Limb (tissue), 2 donors: Measurements from ENCODE around the gene SDC4.

ENCODE experiments used
- DNase-seq, 2 donors: peaks; one replicate each; pipeline ENCODE4 v3.0.0-alpha.2; 2016; ENCODE audit errors: extremely low spot score in 2 of 2

Gene SDC4, protein sequence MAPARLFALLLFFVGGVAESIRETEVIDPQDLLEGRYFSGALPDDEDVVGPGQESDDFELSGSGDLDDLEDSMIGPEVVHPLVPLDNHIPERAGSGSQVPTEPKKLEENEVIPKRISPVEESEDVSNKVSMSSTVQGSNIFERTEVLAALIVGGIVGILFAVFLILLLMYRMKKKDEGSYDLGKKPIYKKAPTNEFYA

DNA sequence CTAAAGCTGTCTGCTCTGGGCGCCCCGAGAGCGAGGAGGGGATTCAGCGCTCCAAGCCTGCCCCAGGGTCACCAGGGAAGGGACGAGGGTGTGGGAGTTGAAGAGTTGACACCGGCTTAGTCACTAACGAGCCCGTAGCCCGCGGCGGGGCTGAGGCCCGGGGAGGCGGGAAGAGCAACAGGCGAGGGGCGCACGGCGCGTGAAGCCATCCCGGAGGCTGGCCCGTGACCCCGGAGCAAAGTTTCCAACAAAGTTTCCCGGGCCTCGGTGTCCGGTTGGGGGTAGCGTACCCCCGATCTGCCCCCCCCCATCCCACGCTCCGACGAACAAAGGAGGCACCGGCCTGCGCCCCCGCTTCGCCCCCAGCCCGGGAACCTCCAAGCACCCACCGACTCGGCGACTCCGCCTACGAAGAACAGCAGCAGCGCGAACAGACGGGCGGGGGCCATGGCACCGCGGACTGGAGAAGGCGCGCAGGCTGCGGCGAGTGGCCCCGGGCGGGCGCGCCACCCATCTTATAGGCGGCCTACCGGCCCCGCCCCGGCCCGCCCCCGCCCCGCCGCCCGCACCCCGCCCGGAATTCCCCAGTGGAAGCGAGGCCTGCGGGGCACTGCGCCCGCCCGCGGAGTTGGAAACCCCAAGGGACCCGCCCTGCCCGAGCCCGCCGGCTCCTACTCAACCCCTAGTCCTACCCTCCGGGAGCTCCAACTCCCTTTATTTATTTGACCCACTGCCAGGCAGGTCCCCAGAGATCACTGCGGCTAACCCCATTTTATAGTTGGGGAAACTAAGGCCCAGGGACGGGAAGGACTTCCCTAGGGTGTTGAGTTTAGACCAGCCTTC lies at the start of gene SDC4:
TSS of gene SDC4 (minus strand) at position 489 of the 843 bp plus-strand sequence. CDS start at position 449, 40 bp downstream.
- DNase-seq, result peak; percentile 34 to 69

DNA sequence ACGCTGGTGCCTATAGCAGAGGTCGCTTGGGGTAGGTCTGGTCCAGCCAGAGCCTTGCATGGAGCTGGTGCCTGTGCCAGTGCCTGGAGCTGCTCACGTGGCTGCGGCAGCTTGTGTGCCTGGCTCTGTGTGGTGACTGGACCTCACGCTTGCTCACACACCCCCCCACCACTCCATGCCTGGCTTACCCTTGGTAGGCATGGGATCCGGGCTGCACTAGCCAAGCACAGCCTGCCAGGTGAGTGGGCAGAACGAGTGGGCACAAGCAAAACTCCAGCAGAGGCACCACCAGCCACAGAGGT lies 46.8 kb upstream of the SDC4 start:
- DNase-seq, result no peak

DNA sequence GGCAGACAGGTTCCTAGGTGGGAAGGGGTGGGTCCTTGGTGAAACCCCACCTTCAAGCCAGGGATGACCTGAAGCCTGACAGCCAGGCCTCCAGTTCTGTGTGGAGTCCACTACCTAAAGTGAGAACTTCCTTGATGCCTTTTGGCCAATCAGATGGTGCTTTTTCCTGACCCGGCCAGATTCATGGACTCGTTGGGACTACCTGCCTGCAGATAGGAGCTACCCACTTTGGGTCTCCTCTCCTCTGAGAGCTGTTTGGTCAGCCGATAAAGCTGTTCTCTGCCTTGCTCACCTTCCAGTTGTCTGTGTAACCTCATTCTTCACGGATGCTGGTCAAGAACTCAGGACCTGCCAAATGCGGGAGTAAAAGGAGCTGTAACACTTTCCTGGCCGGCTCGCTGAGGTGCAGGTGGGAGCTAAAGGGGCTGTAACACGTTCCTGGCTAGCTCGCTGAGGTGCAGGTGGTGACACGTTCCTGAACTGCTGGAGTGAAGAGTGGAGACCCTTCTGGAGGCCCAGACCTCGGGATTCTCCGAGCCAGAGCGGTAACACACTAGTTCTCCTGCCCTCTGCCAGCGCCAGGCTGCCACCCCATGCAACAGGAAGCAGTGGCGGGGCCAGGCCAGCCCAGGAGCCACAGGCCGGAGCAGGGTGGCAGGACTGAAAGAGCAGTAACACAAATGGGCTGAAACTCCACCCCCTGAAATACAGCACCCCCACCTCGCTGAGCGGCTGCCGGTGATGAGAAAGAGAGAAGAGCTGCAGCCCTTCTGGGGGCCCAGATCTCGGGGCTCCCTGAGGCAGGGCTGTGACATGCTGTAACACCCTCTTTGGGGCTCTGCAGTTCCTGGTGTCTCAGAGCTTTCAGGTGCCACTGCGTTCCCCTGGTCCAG lies 46.2 kb upstream of the SDC4 start:
- no peak for DNase-seq

DNA sequence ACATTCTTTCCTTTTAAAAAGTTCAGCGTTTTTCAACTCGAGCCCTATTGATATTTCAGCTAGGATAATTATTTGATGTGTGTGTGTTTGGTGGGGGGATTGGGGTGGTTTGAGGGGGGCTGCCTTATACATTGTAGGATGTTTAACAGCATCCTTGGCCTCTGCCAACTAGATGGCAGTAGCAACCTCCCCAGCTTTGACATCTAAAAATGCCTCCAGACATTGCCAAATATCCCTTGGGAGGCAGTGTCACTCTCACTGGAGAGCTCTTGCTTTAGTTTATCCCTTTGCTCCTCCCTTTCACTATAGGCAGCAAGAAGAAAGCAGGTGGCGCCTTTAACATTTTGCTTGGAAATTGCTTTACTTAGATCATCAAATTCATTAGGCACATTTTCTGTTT lies 44.5 kb upstream of the SDC4 start:
- DNase-seq, result no peak

DNA sequence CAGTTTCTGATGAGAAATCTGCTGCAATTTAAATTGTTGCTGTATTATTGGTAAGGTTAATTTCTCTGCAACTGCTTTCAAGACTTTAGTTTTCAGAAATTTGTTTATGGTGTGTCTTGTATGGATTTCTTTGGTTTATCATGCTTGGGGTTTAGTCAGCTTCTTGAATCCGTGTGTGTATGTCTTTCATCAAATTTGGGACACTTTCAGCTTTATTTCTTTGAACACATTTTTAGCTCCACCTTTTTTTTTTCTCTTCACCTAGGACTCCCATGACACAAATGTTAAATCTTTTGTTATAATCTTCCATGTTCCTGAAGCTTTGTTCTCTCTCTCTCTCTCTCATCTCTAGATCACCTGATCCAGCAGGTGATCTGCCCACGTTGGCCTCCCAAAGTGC lies 43.3 kb upstream of the SDC4 start:
- no peak for DNase-seq

DNA sequence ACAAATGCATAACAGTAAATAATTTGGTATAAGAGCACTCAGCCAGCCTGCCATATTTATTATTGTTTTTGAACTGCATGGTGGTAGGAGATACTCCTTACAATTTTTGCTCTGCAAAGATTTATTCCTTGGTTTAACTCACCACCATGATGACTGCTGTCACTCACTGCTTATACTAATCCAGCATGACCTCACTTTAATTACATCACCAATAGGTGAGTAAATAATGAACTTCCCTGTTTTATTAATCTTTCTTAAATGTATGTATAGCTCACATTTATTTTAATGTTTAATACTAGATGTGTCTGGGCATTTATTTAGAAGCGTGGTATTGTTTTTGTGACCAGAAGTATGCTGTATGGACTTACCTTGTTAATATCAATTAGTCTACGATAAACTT lies 42.7 kb upstream of the SDC4 start:
- no peak for DNase-seq

DNA sequence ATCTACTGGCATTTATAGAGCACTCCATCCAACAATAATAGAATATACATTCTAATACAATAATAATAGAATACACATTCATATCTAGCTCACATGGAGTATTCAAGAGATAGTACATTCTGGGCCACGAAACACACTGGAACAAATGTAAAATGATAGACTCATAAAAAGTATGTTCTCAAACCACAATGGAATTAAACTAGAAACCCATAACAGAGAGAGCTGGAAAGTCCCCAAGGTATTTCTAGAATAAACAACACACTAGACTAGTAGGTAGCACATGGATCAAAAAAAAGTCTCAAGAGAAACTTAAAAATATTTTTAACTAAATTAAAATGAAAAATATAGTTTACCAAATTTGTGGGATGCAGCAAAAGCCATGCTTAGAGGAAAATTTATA lies 39.0 kb upstream of the SDC4 start:
- no peak for DNase-seq

DNA sequence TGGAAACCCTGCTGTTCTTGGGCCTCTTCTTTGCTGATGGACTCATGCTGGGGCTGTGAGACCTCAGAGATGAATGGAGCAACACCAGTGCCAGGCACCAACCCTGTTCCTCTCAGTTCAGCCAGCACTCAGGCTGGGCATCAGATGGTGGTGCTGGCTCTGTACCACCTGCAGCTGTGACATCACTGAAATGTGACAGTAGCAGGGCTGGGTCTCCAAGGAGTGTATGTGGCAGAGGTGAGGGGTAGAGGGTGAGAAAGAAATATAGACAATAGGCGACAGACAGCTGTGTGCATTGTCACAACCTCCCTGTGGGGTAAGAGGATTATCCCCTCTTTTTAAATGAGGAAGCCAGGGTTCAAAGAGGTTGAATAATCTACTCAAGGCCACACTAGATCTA lies 30.0 kb upstream of the SDC4 start, which contains the start of gene TP53TG5:
TSS of gene TP53TG5 (minus strand) at position 135 of the 400 bp plus-strand sequence. CDS start at position 46, 89 bp downstream.
- DNase-seq, result no peak

DNA sequence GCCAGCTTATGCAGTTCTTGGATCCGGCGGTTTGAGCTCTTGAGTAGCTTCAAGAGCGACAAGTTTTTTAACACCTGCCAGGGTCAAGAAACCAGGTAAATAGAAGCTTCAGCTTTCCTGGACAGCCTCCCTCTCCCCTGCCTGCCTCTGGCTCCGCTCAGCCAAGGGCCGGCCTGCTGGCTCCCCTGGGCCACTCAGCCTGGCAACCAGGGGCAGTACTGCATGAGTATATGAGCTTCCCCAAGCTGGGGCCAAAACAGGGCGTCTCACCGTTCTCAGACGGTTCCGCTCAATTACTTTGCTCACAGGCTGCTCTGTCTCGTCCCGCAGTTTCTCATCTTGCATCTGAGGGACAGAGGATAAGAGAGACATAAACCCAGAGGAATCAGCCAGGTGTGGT lies 29.0 kb upstream of the SDC4 start:
- DNase-seq, result no peak

DNA sequence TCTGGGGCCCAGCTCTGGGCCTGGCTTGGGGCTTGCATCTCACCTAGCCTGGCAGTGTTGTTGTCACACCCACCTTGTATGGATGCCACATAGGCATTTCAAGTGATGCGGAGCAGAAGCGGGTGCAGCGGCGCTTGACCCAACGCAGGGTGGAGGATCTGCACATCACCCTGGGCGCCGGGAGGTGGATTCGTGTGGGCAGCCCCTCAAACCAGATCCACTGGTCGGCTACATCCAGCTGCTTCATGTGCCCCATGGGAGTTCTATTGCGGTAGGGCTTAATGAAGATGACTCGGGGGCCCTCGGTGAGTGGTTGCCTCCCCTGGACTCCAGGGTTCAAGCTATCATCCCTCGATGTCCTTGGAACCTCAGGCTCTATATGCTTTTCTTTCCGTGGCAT lies 26.7 kb upstream of the SDC4 start:
- no peak for DNase-seq

DNA sequence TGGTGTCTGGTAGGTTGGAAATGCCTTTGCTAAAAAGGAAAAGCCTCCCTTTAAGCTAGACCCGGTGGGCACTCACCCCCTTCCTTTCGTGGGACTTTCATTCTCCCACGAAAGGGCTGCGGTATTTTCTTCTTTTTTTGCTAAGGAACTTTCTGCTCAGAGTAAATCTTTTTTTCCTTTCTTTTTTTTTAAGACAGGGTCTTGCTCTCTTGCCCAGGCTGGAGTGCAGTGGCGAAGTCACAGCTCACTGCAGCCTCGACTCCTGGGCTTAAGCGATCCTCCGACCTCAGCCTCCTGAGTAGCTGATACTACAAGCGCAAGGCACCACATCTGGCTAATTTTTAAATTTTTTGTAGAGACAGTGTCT lies 25.9 kb upstream of the SDC4 start:
- DNase-seq, result no peak

DNA sequence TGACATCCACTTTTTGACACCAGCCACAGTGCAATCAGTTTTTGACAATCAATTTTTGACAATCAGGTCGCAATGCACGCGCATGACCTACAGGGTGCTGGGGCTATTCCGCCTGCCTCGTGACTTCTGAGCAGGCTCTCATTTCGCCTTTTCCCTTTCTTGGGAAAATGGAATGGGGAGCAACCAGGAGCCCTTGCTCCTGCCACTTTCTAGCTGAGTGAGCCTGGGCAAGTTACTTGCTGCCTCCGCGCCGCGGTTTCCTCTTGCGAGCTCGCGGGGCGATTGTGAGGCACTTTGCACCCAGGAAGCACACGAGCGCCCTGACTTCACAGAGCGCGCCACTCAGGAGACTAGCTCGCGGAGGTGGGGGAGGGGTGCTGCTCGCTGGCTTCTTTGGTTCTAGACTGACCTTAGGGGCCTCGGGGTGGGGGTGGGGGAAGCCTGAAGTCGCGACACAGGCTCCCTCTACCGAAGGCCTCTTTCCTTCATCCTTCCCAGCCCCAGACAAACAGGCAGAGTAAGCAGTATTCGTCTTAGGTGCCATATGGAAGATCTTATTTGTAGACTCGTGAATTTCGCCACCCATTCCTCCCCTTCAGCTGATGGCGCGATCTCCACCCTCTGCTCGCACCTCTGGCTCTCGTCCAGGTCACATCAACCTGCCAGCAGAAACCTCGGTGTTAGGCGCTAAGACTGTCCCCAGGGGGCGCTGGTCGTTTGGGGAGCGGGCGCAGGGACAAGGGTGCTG lies 25.3 kb upstream of the SDC4 start:
- DNase-seq, result peak; percentile 34 to 83

DNA sequence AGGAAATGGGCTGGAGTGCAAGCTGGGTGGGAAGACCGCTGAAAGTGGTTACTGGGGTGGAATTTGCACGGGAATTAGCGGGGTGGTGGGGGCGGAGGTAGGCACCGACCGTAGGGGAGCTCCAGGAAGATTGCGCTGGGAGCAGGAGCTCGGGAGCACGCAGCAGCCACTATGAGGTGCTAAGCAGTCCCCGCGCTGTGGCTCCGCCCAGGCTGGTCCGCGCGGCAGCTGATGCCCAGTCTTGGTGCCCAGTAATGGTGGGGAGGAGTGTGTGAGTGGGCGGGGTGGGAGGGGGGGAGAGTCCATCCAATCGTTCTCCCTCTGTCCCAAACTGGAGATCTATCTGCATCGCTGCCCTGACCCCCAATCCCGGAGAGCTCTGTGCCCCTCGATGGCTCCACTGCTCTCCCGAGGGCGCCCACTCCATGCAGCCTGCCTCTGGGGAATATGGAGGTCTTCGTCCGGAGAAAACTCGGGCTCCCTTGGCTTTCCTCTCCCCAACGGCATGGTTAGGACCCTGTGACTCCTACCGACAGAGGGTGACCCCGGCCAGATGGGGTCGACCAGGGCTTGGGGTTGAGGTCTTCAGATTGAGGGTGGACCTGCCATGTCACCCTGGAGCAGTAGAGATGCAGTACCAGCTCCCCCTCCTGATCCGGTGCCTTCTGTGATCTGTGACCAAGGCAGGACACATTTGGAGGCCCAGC lies 24.6 kb upstream of the SDC4 start:
- DNase-seq, result no peak

DNA sequence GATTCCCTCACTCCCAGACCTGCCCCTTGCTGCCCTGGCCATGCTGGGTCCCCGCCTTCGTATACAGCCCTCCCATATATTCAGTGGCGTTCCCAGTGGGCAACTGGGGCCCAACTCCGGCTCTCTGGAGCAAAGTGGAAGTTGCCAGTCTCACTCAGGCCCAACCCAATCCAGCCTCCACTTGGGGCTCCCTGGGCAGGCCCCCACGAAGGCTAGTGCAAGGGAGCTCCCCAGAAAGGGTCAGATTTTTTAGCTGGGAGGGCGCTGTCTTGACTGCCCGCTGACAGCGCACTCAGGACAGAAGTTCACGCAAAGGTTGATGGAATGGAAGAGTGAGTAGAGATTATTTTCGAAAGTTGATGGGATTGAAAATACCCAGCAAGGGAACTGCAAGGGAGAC lies 24.0 kb upstream of the SDC4 start:
- DNase-seq, result no peak

DNA sequence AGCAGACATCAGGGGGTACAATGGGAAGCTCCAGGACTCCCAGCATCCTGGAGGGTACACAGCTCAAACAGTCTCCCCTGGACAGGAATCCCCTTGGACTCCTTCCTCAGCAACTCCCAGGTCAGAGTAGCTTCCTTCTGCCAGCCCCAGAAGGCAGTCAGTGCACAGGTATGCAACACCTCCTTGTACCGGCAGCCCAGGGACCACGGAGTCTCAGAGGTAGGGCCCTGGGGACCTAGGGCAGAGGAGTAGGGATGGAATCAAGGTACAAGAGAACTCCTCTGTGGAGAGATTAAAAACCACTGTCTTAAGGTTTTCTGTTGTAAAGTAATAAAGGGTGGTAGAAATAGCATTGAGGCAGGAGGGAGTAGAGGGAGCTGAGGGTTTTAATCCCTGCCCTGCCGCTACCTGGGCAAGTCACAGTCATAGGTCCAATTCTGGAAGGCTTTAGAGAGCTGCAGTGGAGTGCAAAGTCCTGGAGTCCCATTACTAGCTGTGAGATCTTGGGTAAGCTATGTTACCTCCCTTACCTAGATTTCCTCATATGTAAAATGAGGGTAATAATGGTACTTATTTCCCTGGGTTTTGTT lies 22.4 kb upstream of the SDC4 start:
- DNase-seq, result no peak

DNA sequence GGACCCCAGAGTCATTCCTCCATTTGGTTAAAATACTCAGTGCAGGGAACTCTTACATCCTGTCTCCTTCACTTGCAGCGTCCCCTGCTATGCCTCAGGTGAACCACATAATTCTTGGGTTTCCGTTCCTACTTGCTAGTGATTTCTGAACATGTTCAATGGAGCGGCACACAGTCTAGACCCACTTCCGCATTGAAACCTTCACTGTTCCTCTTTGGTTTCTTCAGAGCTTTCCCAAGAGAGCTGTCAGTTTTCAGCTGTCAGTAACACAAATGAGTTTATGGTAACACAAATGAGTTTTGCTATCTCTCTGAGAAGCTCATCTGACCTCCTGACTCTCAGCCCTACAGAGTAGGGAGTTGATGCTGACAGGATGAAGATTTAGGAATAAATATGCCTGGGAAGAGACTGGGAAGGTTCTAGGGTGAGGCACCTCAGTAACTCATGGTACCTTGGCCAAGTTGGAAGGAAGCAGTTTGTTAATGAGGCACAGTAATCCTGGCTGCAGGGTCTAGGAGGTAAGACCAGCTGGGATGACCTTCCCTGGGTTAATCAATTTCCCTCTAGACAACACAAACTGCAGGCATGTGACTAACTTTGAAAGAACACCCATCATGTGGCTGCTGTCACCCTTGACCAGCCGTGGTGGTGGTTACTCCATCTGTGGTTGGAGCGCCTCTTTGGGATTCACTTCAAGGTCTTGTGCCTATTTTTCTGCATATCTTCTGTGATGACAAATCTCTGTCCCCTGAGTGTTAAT lies 20.2 kb upstream of the SDC4 start:
- no peak for DNase-seq

DNA sequence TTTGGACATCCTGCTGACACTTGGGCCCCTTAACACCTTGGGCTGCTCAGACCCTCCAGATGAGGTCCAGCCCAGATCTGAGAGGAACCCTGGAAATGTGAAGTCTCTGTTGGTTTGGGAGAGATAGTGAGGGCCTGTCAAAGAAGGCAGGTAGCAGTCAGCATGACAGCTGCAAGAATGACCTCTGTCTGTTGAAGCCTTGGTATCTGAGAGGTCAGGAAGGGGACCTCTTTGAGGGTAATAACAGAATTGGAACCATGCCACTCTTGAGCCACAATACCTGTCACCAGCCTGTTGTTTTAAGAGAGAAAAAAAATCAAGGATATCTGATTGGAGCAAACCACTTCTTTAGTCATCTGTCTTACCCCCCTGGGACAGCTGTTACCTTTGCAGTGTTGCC lies 18.9 kb upstream of the SDC4 start:
- no peak for DNase-seq

DNA sequence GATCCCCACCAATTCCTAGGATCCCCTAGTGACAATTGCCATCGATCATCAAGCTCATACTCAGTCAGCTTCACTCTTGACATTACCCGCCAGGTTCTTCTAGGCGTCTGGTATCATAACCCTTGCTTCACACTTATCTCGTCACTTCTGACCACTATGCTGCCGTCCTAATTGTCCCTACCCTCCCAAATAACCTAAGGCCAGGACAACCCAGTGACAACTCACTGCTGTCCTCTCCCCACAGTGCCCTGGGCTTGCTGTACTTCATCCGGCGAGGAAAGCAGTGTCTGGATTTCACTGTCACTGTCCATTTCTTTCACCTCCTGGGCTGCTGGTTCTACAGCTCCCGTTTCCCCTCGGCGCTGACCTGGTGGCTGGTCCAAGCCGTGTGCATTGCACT lies 18.4 kb upstream of the SDC4 start:
- no peak for DNase-seq

DNA sequence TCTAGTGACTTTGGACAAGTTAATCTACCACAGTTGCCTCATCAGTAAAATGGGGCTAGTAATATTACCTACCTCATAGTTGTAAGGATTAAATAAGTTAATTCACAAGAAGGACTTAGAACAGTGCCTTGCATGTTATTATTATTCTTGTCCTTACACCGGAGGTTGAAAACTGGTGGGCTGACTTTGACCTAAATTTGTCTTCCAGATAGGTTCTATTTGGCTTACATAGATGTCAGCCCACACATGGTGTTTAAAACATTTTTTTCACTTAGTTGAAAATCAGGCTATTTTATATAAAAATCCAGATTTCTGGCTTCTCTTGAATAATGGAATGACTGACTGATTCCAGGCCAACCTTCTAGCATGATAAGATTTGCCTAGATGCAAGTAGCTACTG lies 18.0 kb upstream of the SDC4 start:
- no peak for DNase-seq

DNA sequence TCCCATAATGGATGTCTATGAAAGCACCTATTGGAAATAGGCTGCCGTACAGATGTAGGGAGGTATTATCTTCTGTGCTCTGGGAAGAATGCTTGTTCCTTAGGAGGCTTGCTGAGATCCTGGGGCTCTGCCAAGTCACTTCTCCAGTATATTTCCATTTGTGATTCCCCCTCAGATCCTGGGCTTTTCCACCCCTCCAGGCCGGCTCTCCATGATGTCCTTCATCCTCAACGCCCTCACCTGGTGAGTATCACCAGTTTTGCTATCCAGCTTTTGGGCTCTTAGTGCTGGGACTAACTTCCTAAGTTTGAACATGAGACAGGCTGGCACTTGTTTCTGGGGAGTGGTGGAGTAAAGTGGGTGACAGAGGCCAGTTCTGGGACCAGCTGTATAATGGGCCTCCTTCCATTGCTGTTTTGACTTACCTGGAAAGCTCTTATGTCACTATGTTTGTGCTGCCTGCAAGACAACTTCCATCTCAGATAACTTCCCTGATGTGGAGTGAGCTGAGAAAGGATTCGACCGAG lies 17.3 kb upstream of the SDC4 start:
- no peak for DNase-seq
